ELF-1 (cell line): ENCODE results near the gene PTGIR.
A peak's percentile ranks its signal among the peaks of the same experiment; 100 is the strongest.
"Not testable (repeated sequence)": the region's sequence is repeated elsewhere in the genome, so short reads cannot be mapped to it uniquely, and the experiment has no call there.

Source experiments
- DNase-seq: peaks from one replicate; pipeline ENCODE4 v3.0.0-alpha.2; 2016; ENCODE audit warnings: low read depth, low spot score

The PTGIR gene

GRCh38 chr19:46639358-46640182 lies 14.7 kb upstream of the PTGIR start:
- DNase-seq, result peak; percentile 84

- DNase-seq, result no peak
Observed at GRCh38 chr19:46637224-46637623, 12.3 kb upstream of the PTGIR start.

GRCh38 chr19:46635920-46636761 lies 11.3 kb upstream of the PTGIR start, which contains the start of gene GNG8:
Gene GNG8 (minus strand): TSS chr19:46636202. CDS start chr19:46634682, 1,520 bp downstream.
- no peak for DNase-seq

- no peak for DNase-seq
Observed at GRCh38 chr19:46634656-46635218, 9.8 kb upstream of the PTGIR start.

- peak; percentile 85 for DNase-seq
Observed at GRCh38 chr19:46634045-46634655, 9.3 kb upstream of the PTGIR start.

GRCh38 chr19:46633130-46633529 lies 8.2 kb upstream of the PTGIR start:
- no peak for DNase-seq

GRCh38 chr19:46631481-46631880 lies 6.6 kb upstream of the PTGIR start:
- no peak for DNase-seq

GRCh38 chr19:46630586-46631205 lies 5.8 kb upstream of the PTGIR start:
- DNase-seq, result no peak

- DNase-seq, result peak; percentile 74
Observed at GRCh38 chr19:46629546-46630025, 4.7 kb upstream of the PTGIR start.

GRCh38 chr19:46628970-46629369 lies 4.1 kb upstream of the PTGIR start:
- not testable (repeated sequence) for DNase-seq

GRCh38 chr19:46626446-46626845 lies 1.6 kb upstream of the PTGIR start:
- DNase-seq, result no peak

GRCh38 chr19:46625731-46626130 lies 842 bp upstream of the PTGIR start:
- no peak for DNase-seq

- DNase-seq, result no peak
Observed at GRCh38 chr19:46623915-46624502, 880 bp downstream of the PTGIR start.

- DNase-seq, result no peak
Observed at GRCh38 chr19:46622118-46622446, 2.8 kb downstream of the PTGIR start.

GRCh38 chr19:46621191-46622117 lies 3.4 kb downstream of the PTGIR start:
- DNase-seq, result no peak

GRCh38 chr19:46620716-46621115 lies 4.2 kb downstream of the PTGIR start:
- DNase-seq, result no peak

GRCh38 chr19:46620267-46620666 lies 4.6 kb downstream of the PTGIR start:
- DNase-seq, result no peak

GRCh38 chr19:46618670-46619231 lies 6.1 kb downstream of the PTGIR start:
- DNase-seq, result no peak

GRCh38 chr19:46617601-46618000 lies 7.3 kb downstream of the PTGIR start:
- no peak for DNase-seq
